ENCODE data around the gene MXRA7. TPM values are rescaled to one million over a fixed set of nuclear protein-coding genes. Genes with fewer than 3 reads are reported as not detected.

Gene MXRA7
- total RNA-seq, 1 donor from 2014 or later: 80.6 TPM

DNA sequence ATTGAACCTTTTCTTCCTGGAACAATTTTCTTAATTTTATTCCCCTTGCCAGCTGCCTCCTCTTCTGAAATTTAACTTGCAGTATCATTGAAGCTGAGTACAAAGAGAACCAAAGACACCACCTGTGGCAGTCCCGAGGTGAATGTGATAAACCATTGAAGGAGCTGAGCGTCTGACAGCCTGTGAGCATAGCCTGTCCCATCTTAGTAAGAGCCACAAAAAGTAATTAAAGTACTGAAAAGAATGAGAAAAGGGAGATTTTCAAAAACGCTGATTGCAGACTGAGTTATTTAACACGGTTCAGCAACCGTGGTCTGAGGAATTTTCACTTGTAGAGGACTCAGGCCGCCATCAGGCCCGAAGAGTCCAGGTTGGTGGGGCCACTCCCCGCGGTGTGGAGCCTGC, 40.0 kb downstream of the MXRA7 start:
- FAIRE-seq (no peak), DNase-seq (ENCODE audit: low read depth) (no peak)
- H3K4me3 ChIP-seq (ENCODE audit: low read depth, low read length): no peak overlapping the region
- no peaks in the 10 kb centered on the region for H3K36me3 ChIP-seq (ENCODE audit: control insufficient read depth, insufficient read depth, low read length)
- no peaks in the 10 kb centered on the region for H3K27me3 ChIP-seq (ENCODE audit: control insufficient read depth, insufficient read depth, low read length)
- TF ChIP-seq, protein P1, sequence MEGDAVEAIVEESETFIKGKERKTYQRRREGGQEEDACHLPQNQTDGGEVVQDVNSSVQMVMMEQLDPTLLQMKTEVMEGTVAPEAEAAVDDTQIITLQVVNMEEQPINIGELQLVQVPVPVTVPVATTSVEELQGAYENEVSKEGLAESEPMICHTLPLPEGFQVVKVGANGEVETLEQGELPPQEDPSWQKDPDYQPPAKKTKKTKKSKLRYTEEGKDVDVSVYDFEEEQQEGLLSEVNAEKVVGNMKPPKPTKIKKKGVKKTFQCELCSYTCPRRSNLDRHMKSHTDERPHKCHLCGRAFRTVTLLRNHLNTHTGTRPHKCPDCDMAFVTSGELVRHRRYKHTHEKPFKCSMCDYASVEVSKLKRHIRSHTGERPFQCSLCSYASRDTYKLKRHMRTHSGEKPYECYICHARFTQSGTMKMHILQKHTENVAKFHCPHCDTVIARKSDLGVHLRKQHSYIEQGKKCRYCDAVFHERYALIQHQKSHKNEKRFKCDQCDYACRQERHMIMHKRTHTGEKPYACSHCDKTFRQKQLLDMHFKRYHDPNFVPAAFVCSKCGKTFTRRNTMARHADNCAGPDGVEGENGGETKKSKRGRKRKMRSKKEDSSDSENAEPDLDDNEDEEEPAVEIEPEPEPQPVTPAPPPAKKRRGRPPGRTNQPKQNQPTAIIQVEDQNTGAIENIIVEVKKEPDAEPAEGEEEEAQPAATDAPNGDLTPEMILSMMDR (IDR thresholded peaks at IDR 0.05; ENCODE audit: insufficient read depth, low read length, severe bottlenecking): no peak

DNA sequence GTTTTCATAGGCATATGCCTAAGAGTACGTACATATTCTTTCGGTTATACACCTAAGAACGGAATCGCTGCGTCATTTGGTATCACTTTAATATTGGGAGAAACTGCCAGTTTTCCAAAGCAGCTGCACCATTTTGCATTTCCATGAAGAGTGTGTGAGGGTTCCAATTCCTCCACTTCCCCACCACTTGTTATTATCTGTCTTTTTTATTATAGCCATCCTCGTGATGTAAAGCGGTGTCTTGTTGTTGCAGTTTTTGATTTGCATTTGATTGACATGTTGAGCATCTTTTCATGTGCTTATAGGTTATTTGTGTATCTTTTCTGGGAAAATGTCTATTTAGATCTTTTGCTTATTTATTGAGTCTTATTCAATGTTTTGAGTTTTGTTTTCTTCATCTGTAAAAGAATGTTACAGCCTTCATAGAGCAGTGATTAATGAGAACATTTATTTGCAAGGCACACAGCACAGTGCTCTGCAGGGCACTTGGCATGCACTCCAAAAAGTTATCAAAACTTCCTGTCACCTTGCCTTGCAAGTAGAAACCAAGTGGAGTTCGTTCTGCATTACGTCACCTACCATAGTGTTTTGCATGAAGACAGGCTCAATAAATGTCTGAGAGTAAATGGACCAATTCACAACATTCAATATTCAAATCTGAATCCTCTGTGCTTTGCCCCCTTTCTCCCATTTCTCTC, 40.6 kb downstream of the MXRA7 start:
- FAIRE-seq: no peak

DNA sequence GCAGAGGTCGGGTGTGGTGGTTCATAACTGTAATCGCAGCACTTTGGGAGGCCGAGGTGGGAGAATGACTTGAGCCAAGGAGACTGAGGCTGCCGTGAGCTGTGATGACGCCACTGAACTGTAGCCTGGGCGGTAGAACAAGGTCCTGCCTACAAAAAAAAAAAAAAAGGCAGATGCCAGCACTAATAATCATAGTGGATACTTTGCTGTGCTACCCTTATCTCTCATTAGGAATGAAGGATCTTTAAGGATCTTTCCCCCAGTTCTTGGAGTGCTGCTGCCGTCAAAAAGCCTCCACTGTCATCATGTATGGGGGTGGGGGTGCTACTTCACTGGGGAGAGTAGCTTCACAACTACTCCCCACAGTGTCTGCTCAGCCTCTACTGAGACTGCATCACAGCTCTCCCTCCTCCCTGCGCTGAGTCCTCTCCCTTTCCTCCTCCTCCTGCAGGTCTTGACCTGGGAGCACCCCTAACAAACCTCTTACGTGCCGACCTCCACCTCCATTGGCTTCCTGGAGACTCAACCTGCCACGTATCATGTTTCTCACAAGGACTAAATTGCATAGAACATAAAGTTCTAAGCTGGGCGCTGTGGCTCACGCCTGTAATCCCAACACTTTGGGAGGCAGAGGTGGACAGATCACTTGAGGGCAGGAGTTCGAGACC, 42.8 kb downstream of the MXRA7 start:
- Histone ChIP-seq H3K4me3 (ENCODE audit: low read depth, low read length) (no peak overlapping the region), H3K36me3 (ENCODE audit: control insufficient read depth, insufficient read depth, low read length) (no peaks in the 10 kb centered on the region), H3K27me3 (ENCODE audit: control insufficient read depth, insufficient read depth, low read length) (no peaks in the 10 kb centered on the region)
- DNase-seq (ENCODE audit: low read depth) (peak; percentile 80), FAIRE-seq (no peak)
- TF ChIP-seq, protein P1 (IDR thresholded peaks at IDR 0.05; ENCODE audit: insufficient read depth, low read length, severe bottlenecking): no peak

More for the DNA sequence above, 40.6 kb downstream of the MXRA7 start:
- TF ChIP-seq, protein P1 (IDR thresholded peaks at IDR 0.05; ENCODE audit: insufficient read depth, low read length, severe bottlenecking): no peak
- DNase-seq (ENCODE audit: low read depth): peak; percentile 74
- no peak overlapping the region for H3K4me3 ChIP-seq (ENCODE audit: low read depth, low read length)
- H3K27me3 ChIP-seq (ENCODE audit: control insufficient read depth, insufficient read depth, low read length): no peaks in the 10 kb centered on the region
- H3K36me3 ChIP-seq (ENCODE audit: control insufficient read depth, insufficient read depth, low read length): no peaks in the 10 kb centered on the region

DNA sequence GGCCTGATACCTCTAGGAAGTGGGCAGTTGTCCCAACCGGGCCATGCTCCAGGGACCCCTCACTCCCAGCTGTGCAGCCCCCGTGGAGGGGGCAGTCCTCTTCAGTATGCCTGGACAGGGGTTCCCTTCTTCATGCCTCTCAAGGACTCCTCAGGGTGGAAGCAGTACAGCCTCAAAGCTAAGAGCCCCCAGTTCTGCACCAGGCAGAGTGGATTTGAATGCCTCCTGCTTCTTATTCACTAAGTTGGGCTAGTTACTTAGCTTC, 43.3 kb downstream of the MXRA7 start:
- no peak for DNase-seq (ENCODE audit: low read depth)
- Histone ChIP-seq H3K36me3 (ENCODE audit: control insufficient read depth, insufficient read depth, low read length) (no peaks in the 10 kb centered on the region), H3K27me3 (ENCODE audit: control insufficient read depth, insufficient read depth, low read length) (no peaks in the 10 kb centered on the region), H3K4me3 (ENCODE audit: low read depth, low read length) (no peak overlapping the region)
- FAIRE-seq: no peak
- TF ChIP-seq, protein P1 (IDR thresholded peaks at IDR 0.05; ENCODE audit: insufficient read depth, low read length, severe bottlenecking): no peak

DNA sequence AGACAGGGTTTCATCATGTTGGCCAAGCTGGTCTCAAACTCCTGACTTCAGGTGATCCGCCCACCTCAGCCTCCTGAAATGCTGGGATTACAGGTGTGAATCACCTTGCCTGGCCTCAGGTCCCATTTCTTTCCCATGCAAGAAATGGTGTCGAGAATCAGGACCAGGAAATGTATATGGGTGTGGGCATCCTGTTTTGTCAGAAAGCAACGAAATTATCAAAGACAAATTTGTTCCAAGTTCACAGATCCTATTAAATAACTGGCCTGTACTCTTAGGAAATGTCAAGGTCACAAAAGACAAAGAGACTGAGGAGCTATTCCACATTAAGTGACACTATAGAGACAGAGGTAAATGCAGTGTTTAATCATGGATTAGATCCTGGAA, 50.1 kb downstream of the MXRA7 start:
- TF ChIP-seq, protein P1 (IDR thresholded peaks at IDR 0.05; ENCODE audit: insufficient read depth, low read length, severe bottlenecking): no peak
- FAIRE-seq (no peak), DNase-seq (ENCODE audit: low read depth) (peak; percentile 73)

More for the DNA sequence above, 50.1 kb downstream of the MXRA7 start:
- Histone ChIP-seq H3K36me3 (ENCODE audit: control insufficient read depth, insufficient read depth, low read length) (no peaks in the 10 kb centered on the region), H3K27me3 (ENCODE audit: control insufficient read depth, insufficient read depth, low read length) (no peaks in the 10 kb centered on the region), H3K4me3 (ENCODE audit: low read depth, low read length) (no peak overlapping the region)

Data from bronchial epithelial cell (primary cell).